Neural crest cell (in vitro differentiated cells): ENCODE data around the gene NFIB. TPM values are rescaled to one million over a fixed set of nuclear protein-coding genes. Genes with fewer than 3 reads are reported as not detected.

ENCODE experiments used
- DNase-seq: peaks from one replicate; pipeline ENCODE4 v3.0.0; 2021; ENCODE audit warnings: low read depth, mixed read lengths, low spot score
- H3K27ac Mint-ChIP-seq: one replicate; pipeline ENCODE4 v1.8.0; 2021; ENCODE audit warnings: mild to moderate bottlenecking, mixed read lengths; ENCODE audit not compliant: unreplicated experiment
- H3K27me3 Mint-ChIP-seq: 2 replicates; pipeline ENCODE4 v1.8.0; 2021; ENCODE audit warnings: low read depth, mild to moderate bottlenecking, mixed read lengths
- H3K36me3 Mint-ChIP-seq: 2 replicates; pipeline ENCODE4 v1.8.0; 2021; ENCODE audit warnings: low read depth, mild to moderate bottlenecking, mixed read lengths
- H3K4me1 Mint-ChIP-seq: 2 replicates; pipeline ENCODE4 v1.8.0; 2021; ENCODE audit warnings: mixed read lengths
- H3K4me3 Mint-ChIP-seq: one replicate; pipeline ENCODE4 v1.8.0; 2021; ENCODE audit warnings: mild to moderate bottlenecking, mixed read lengths
- H3K9me3 Mint-ChIP-seq: 2 replicates; pipeline ENCODE4 v1.8.0; 2021; ENCODE audit warnings: mixed read lengths
- CTCF ChIP-seq: fragments of 200-600 bp; sonication (generic); conservative IDR thresholded peaks from 2 replicates; pipeline ENCODE4 v1.5.0; 2021; ENCODE audit warnings: antibody characterized with exemption, mild to moderate bottlenecking
- total RNA-seq: library from RNA; stranded (reverse); gene quantifications from 2 replicates; pipeline ENCODE4 v1.2.1, GENCODE V29; 2021

NFIB gene
- total RNA-seq, 1 donor from 2014 or later, result 3.7 TPM

- TF ChIP-seq CTCF, result no peak
- no peak for DNase-seq
- Mint-ChIP-seq H3K9me3 (no peaks in the 10 kb centered on the region), H3K36me3 (no peaks in the 10 kb centered on the region), H3K4me3 (no peak overlapping the region), H3K27me3 (no peaks in the 10 kb centered on the region), H3K4me1 (peaks cover 8% of the 10 kb centered on the region), H3K27ac (no peak overlapping the region)
These were observed 251.9 kb downstream of the NFIB start for GRCh38 chr9:14061936-14062585.

DNA sequence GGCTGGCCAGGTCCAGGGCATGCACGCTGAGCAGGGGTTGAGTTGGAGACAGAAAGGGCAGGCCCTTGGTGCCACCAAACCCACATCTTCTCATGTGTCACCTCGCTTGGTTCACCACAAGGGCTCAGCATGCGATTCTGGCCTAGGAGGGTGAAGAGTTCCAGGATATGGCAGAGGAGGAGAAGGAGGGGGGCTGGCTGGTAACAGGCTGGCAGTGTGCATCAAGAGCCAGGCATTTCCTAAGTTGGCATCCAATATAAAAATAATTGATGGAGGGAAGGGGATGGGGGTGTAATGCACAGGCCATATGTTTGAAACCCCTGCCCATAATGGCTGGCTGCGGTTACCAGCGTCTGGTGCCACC is 255.6 kb downstream of the NFIB start:
- no peaks in the 10 kb centered on the region for H3K27me3 Mint-ChIP-seq
- peaks cover 8% of the 10 kb centered on the region for H3K4me1 Mint-ChIP-seq
- H3K9me3 Mint-ChIP-seq, result no peaks in the 10 kb centered on the region
- DNase-seq, result no peak
- H3K36me3 Mint-ChIP-seq, result no peaks in the 10 kb centered on the region
- H3K27ac Mint-ChIP-seq, result no peak overlapping the region
- H3K4me3 Mint-ChIP-seq, result no peak overlapping the region
- TF ChIP-seq CTCF, result no peak

DNA sequence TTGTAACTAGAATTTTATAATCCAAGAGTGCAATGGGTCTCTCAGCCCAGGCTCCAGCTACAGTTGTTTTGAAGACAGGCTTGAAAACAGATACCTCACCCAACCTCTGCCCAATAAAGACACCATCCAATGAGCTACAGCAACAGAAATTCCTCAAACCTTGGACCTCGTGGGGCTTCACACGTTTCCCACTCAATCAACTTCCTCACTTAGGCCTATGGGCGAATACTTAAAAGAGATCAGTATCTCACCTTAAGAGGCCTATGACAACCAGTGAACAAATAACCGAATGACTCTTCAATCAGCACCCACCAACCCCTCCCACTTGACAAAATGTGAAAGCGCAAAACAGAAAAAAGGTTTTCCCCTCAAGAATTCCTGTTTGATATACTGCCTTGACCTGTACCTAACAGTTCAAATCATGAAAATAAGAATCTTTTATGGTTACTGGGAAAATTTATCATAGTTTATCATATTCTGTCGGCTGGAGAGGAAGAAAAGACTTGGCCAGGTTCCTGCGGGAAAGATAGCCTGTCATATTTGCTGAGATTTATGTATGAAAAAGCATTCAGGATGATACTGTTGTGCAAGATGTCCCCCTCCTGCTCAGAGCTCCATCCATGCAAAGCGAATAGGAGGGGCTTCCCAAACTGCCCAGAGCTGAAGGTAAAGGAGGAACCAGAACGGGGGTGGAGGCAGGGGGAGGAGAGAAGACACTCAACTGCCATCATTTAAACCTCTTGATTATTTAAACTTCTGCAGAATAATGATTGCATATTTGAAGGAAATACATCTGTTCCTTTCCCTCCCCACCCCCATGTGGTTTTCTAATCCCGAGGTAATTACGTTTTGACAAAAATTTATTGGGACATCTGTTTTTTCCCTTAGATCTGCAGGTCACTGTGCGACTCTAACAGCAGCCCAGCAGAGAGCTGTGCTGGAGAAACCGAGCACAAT is 256.3 kb downstream of the NFIB start:
- Mint-ChIP-seq H3K36me3 (no peaks in the 10 kb centered on the region), H3K27me3 (no peaks in the 10 kb centered on the region), H3K4me1 (peaks cover 3% of the 10 kb centered on the region), H3K9me3 (no peaks in the 10 kb centered on the region), H3K27ac (no peak overlapping the region), H3K4me3 (no peak overlapping the region)
- no peak for DNase-seq
- no peak for TF ChIP-seq CTCF

DNA sequence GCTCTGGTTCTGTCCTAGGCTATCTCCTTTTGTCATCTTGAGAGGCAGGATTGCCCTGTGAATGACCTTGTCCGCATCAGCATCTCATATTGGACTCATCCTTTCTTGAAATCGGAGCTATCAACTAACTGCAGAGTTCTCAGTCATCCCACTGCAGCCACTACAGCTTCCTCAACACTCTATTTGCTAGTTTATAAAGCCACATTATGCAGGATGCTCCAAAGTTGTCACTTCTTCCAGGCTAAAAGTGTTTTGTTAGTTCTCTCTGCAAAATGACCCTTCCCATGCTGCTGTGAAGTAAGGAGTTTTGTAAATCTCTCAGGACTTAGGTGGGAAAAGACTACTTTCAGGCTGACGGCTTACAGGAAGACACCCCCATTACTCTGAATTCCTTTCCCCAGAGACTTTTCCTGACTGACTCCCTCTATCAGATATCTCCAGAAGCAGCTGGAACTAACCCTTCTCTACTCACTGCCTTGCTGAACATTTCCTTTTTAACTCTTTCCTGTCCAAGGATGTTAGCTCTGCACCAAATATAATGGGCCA is 257.6 kb downstream of the NFIB start:
- TF ChIP-seq CTCF, result no peak
- Mint-ChIP-seq H3K27me3 (no peaks in the 10 kb centered on the region), H3K4me1 (no peaks in the 10 kb centered on the region), H3K4me3 (no peak overlapping the region), H3K27ac (no peak overlapping the region), H3K36me3 (no peaks in the 10 kb centered on the region), H3K9me3 (no peaks in the 10 kb centered on the region)
- no peak for DNase-seq

DNA sequence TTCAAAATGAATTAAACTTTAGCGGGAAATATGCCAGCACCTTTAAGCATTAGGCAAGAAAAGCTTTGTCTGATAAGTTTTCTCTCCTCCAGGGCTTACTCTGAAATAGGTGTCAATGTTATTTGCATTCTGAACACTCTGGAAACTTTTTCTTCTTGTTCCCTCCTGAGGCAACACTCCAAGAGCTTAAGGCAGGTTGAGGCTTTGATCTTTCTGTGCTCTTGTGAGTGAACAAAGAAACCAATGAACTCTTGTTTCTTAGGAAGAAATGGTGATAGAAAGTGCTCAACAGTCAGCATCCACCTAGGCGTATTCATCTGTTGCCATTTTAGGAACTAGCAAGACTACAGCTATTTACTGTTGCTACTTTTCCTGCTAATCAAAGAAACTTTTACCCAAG is 259.8 kb downstream of the NFIB start:
- Mint-ChIP-seq H3K4me1 (no peaks in the 10 kb centered on the region), H3K4me3 (no peak overlapping the region)

More for the DNA sequence above, 259.8 kb downstream of the NFIB start:
- DNase-seq, result no peak
- TF ChIP-seq CTCF, result no peak
- H3K9me3 Mint-ChIP-seq, result peaks cover 2% of the 10 kb centered on the region
- no peaks in the 10 kb centered on the region for H3K27me3 Mint-ChIP-seq
- no peak overlapping the region for H3K27ac Mint-ChIP-seq
- no peaks in the 10 kb centered on the region for H3K36me3 Mint-ChIP-seq
